Lung (tissue), 12 donors: ENCODE data around the gene USP24. TPM values are rescaled to one million over a fixed set of nuclear protein-coding genes. Genes with fewer than 3 reads are reported as not detected.

Experiments
- ATAC-seq: fragments of 200-7000 bp; cut with Tn5 transposase; one replicate; pipeline ENCODE4 v1.9.1; 2020; ENCODE audit warnings: moderate number of reproducible peaks; ENCODE audit not compliant: insufficient read depth, low FRiP score
- DNase-seq, 3 donors: peaks; one replicate each; pipeline ENCODE4 v3.0.0-alpha.2; 2013 to 2017
- H3K27ac ChIP-seq, 2 donors: one replicate each; pipeline ENCODE4 v1.5.1; 2013; ENCODE audit warnings: mild to moderate bottlenecking in 2 of 2, moderate library complexity in 2 of 2, control low read depth in 1 of 2, inconsistent platforms in 1 of 2, low read depth in 1 of 2, low read length in 1 of 2
- H3K27me3 ChIP-seq, 3 donors: one replicate each; pipeline ENCODE4 v1.5.1; 2013; ENCODE audit warnings: low read length in 2 of 3; ENCODE audit not compliant: control insufficient read depth in 3 of 3, insufficient read depth in 3 of 3
- H3K36me3 ChIP-seq, 4 donors: one replicate each; pipeline ENCODE4 v1.5.1; 2013; ENCODE audit warnings: low read length in 4 of 4, mild to moderate bottlenecking in 1 of 4, moderate library complexity in 1 of 4; ENCODE audit not compliant: control insufficient read depth in 4 of 4, insufficient read depth in 4 of 4
- H3K4me1 ChIP-seq, 5 donors: one replicate each; pipeline ENCODE4 v1.5.1; 2013; ENCODE audit warnings: low read length in 5 of 5, mild to moderate bottlenecking in 2 of 5, moderate library complexity in 1 of 5; ENCODE audit not compliant: control insufficient read depth in 5 of 5, insufficient read depth in 5 of 5
- H3K4me3 ChIP-seq: one replicate; pipeline ENCODE4 v1.5.1; 2013; ENCODE audit warnings: mild to moderate bottlenecking, control low read depth, moderate library complexity
- H3K9ac ChIP-seq, 2 donors: one replicate each; pipeline ENCODE4 v1.5.1; 2013; ENCODE audit warnings: low read length in 2 of 2, control low read depth in 1 of 2; ENCODE audit not compliant: insufficient read depth in 1 of 2
- H3K9me3 ChIP-seq, 4 donors: one replicate each; pipeline ENCODE4 v1.5.1; 2013; ENCODE audit warnings: low read length in 3 of 4, mild to moderate bottlenecking in 1 of 4, moderate library complexity in 1 of 4; ENCODE audit not compliant: control insufficient read depth in 4 of 4, insufficient read depth in 3 of 4
- WGBS, 2 donors: extraction: QIAGEN DNeasy Blood & Tissue Kit; methylation state at CpG; one replicate each; pipeline ENCODE4 v1.1.7; 2013; 5-methylcytosine and 5-hydroxymethylcytosine counted together
- polyA plus RNA-seq, 2 donors: library from polyadenylated mRNA; stranded (reverse); fragments of 200-250 nt; gene quantifications; one replicate each; pipeline ENCODE4 v1.2.1, GENCODE V29; 2013
- total RNA-seq, 2 donors: library from RNA; depleted of rRNA in 1 of 2; stranded (reverse); fragments of >200 nt in 1 of 2; gene quantifications; one replicate each; pipeline ENCODE4 v1.2.1, GENCODE V29; 2014 to 2021
- TF ChIP-seq, protein P1 (sequence below): IDR thresholded peaks from 2 replicates; pipeline ENCODE4 v1.5.1; 2012; ENCODE audit warnings: mild to moderate bottlenecking; ENCODE audit errors: control extremely low read depth, extremely low read depth
- donor health status: control.
- donor health status: control.
- donor health status: Bipolar disorder and iron deficiency.
- donor health status: healthy.
- donor health status: DM: yes; HTN: yes; CAD: no.

Gene USP24
- total and polyA plus RNA-seq, 4 donors, result 7.8 to 77.8 (median 23.6) TPM

DNA sequence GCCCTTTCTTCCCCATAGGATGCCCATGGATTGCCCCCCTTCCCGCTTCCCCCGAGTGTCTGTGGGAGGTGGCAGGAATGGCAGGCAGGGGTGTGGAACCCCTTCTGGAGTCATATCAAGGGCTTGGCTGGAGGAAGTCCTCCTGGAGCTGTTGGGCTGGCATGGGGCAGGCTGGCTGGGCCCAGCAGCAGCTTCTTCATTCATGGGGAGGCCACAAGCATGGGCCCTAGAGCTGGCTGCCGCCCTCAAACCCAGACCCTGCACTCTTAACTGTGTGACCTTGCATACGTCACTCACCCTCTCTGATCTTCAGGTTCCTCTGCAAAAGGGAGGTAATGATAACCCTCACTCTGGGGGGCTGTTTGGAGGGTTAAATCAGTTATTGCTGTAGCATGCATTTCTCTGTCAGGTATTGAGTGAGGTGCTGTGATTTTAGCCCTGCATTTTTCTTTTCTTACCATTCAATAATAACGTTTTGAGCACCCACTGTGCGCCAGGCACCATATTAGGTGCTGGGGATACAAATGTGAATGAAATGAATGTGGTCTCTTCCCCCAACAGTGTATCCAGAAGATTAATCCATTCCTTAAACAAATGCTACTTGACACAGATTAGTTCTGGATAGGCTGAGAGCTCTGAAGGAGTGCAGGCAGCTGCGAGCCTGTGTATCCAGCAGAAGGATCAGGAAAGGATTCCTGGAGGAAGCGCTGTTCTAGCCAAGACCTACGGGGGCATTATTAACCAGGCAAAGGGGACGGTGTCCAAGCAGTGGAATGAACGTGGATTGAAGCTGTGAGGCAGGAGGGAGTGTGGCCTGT lies 166.5 kb downstream of the USP24 start:
- no peaks in the 10 kb centered on the region for H3K9me3 ChIP-seq
- peaks cover 0 to 4% (median 0%) of the 10 kb centered on the region in 4 donors for H3K36me3 ChIP-seq
- WGBS, 2 donors, result 88 to 89% methylated on average over 11 of the region's 11 CpGs
- no peaks in the 10 kb centered on the region for H3K27me3 ChIP-seq
- no peak overlapping the region for H3K9ac ChIP-seq
- TF ChIP-seq, protein P1, sequence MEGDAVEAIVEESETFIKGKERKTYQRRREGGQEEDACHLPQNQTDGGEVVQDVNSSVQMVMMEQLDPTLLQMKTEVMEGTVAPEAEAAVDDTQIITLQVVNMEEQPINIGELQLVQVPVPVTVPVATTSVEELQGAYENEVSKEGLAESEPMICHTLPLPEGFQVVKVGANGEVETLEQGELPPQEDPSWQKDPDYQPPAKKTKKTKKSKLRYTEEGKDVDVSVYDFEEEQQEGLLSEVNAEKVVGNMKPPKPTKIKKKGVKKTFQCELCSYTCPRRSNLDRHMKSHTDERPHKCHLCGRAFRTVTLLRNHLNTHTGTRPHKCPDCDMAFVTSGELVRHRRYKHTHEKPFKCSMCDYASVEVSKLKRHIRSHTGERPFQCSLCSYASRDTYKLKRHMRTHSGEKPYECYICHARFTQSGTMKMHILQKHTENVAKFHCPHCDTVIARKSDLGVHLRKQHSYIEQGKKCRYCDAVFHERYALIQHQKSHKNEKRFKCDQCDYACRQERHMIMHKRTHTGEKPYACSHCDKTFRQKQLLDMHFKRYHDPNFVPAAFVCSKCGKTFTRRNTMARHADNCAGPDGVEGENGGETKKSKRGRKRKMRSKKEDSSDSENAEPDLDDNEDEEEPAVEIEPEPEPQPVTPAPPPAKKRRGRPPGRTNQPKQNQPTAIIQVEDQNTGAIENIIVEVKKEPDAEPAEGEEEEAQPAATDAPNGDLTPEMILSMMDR, result no peak
- ATAC-seq (no peak), DNase-seq (no peak)
- no peak overlapping the region for H3K4me3 ChIP-seq
- peaks cover 0 to 2% (median 0%) of the 10 kb centered on the region in 5 donors for H3K4me1 ChIP-seq
- no peak overlapping the region for H3K27ac ChIP-seq

- Histone ChIP-seq H3K9me3 (no peaks in the 10 kb centered on the region), H3K36me3 (peaks cover 0 to 4% (median 0%) of the 10 kb centered on the region in 4 donors), H3K4me1 (peaks cover 0 to 2% (median 0%) of the 10 kb centered on the region in 5 donors), H3K27me3 (peaks cover 0 to 4% (median 0%) of the 10 kb centered on the region in 3 donors), H3K4me3 (no peak overlapping the region), H3K27ac (no peak overlapping the region), H3K9ac (no peak overlapping the region)
- no peak for ATAC-seq
- TF ChIP-seq, protein P1, result no peak
- DNase-seq, result no peak
- 95 to 99% methylated on average over 3 of the region's 3 CpGs for WGBS, 2 donors
These were observed 167.6 kb downstream of the USP24 start for GRCh38 chr1:55047611-55048010.

DNA sequence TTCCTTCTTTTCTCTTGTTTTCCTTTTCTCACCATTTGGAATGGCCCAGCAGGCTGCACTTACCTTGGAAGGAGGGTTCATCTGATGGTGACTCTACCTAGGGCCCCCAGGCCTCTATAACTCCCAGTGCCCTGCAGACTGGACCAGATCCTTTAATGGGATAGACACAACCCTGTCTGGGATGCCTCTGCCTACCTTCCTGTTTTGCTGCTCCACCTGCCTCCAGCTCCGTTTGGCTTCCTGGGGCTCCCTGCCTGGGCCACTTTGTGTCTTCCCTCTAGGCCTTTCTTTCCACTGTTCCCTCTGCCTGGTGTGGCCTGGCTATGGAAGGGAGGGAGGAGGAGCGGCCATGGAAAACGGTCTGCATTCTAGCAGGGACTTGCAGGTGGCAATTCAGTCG lies 168.3 kb downstream of the USP24 start:
- 88 to 94% methylated on average over 4 of the region's 4 CpGs for WGBS, 2 donors
- Histone ChIP-seq H3K4me3 (no peak overlapping the region), H3K9me3 (no peaks in the 10 kb centered on the region), H3K27ac (no peak overlapping the region), H3K4me1 (peaks cover 0 to 2% (median 0%) of the 10 kb centered on the region in 5 donors), H3K36me3 (peaks cover 0 to 4% (median 0%) of the 10 kb centered on the region in 4 donors), H3K27me3 (peaks cover 0 to 10% (median under 1%) of the 10 kb centered on the region in 3 donors), H3K9ac (no peak overlapping the region)
- DNase-seq (no peak), ATAC-seq (no peak)
- TF ChIP-seq, protein P1, result no peak
